Large intestine (tissue), 3 donors: ENCODE measurements around the gene LCE3D. TPM values are rescaled to one million over a fixed set of nuclear protein-coding genes. Genes with fewer than 3 reads are reported as not detected.
A peak's percentile ranks its signal among the peaks of the same experiment; 100 is the strongest.

ENCODE experiments used
- DNase-seq, 2 donors: peaks; one replicate each; pipeline versions ENCODE4 v3.0.0 to v3.0.0-alpha.2; 2013
- H3K27ac ChIP-seq: one replicate; pipeline ENCODE4 v1.5.1; 2013; ENCODE audit warnings: low read length
- H3K27me3 ChIP-seq: 2 replicates; pipeline ENCODE4 v1.6.1; 2013; ENCODE audit warnings: low read length; ENCODE audit not compliant: control insufficient read depth, insufficient read depth
- H3K36me3 ChIP-seq: 2 replicates; pipeline ENCODE4 v1.6.1; 2013; ENCODE audit warnings: low read length; ENCODE audit not compliant: control insufficient read depth, insufficient read depth
- H3K4me1 ChIP-seq: one replicate; pipeline ENCODE4 v1.6.1; 2013; ENCODE audit warnings: low read length; ENCODE audit not compliant: control insufficient read depth, insufficient read depth
- H3K4me3 ChIP-seq: one replicate; pipeline ENCODE4 v1.5.1; 2013; ENCODE audit warnings: low read length
- H3K9me3 ChIP-seq: one replicate; pipeline ENCODE4 v1.6.1; 2013; ENCODE audit warnings: mild to moderate bottlenecking, low read depth, low read length, moderate library complexity; ENCODE audit not compliant: control insufficient read depth
- WGBS: methylation state at CpG from one replicate; pipeline ENCODE4 v1.1.5; 2013; ENCODE audit warnings: low lambda C conversion rate; ENCODE audit not compliant: insufficient coverage; 5-methylcytosine and 5-hydroxymethylcytosine counted together
- polyA plus RNA-seq: library from polyadenylated mRNA; unstranded; fragments of 120-200 nt; gene quantifications from one replicate; pipeline ENCODE4 v1.2.1, GENCODE V29; 2013

LCE3D gene
- polyA plus RNA-seq, 1 donor, result not detected

- Histone ChIP-seq H3K9me3 (no peaks in the 10 kb centered on the region), H3K4me3 (no peak overlapping the region), H3K36me3 (no peaks in the 10 kb centered on the region), H3K27ac (no peak overlapping the region), H3K4me1 (no peaks in the 10 kb centered on the region), H3K27me3 (no peaks in the 10 kb centered on the region)
- WGBS, result no CpG with 5 or more reads among the region's 7 CpGs
- peak in 1 of 2 donors; percentile 14 for DNase-seq
Measured at GRCh38 chr1:152533327-152533938, 46.9 kb downstream of the LCE3D start.

Other genes with a start within 250 kb of the LCE3D start
- gene FLG2, start 220.5 kb downstream of the LCE3D start, polyA plus RNA-seq, result 0.06 TPM
- not detected for gene CRNN, start 166.3 kb downstream of the LCE3D start, polyA plus RNA-seq
- gene LCE5A, start 69.7 kb downstream of the LCE3D start, polyA plus RNA-seq, result not detected
- not detected for gene CRCT1, start 66.0 kb downstream of the LCE3D start, polyA plus RNA-seq
- not detected for gene LCE3E, start 13.7 kb downstream of the LCE3D start, polyA plus RNA-seq
- not detected for gene LCE3C, start 19.7 kb upstream of the LCE3D start, polyA plus RNA-seq
- gene LCE3B, start 33.3 kb upstream of the LCE3D start, polyA plus RNA-seq, result not detected
- not detected for gene LCE3A, start 42.6 kb upstream of the LCE3D start, polyA plus RNA-seq
- gene LCE2D, start 82.9 kb upstream of the LCE3D start, polyA plus RNA-seq, result not detected
- gene LCE2C, start 94.8 kb upstream of the LCE3D start, polyA plus RNA-seq, result not detected
- gene LCE2B, start 105.6 kb upstream of the LCE3D start, polyA plus RNA-seq, result not detected
- not detected for gene LCE2A, start 117.8 kb upstream of the LCE3D start, polyA plus RNA-seq
- not detected for gene LCE4A, start 127.6 kb upstream of the LCE3D start, polyA plus RNA-seq
- not detected for gene KPRP, start 177.5 kb upstream of the LCE3D start, polyA plus RNA-seq
- gene LCE1F, start 194.6 kb upstream of the LCE3D start, polyA plus RNA-seq, result not detected
- gene LCE1E, start 205.7 kb upstream of the LCE3D start, polyA plus RNA-seq, result not detected
- not detected for gene LCE1D, start 216.2 kb upstream of the LCE3D start, polyA plus RNA-seq
- gene LCE1C, start 226.1 kb upstream of the LCE3D start, polyA plus RNA-seq, result not detected
- not detected for gene LCE1B, start 231.5 kb upstream of the LCE3D start, polyA plus RNA-seq
- gene LCE1A, start 247.0 kb upstream of the LCE3D start, polyA plus RNA-seq, result not detected